Inflammatory macrophage treated with lipopolysaccharide for 1 hour (primary cell): Measurements from ENCODE around the gene ST3GAL3.
A peak's percentile ranks its signal among the peaks of the same experiment; 100 is the strongest.

Experiments
- DNase-seq, 2 donors: peaks; one replicate each; pipeline ENCODE4 v3.0.0-alpha.2; 2020 to 2022

ST3GAL3 gene

DNA sequence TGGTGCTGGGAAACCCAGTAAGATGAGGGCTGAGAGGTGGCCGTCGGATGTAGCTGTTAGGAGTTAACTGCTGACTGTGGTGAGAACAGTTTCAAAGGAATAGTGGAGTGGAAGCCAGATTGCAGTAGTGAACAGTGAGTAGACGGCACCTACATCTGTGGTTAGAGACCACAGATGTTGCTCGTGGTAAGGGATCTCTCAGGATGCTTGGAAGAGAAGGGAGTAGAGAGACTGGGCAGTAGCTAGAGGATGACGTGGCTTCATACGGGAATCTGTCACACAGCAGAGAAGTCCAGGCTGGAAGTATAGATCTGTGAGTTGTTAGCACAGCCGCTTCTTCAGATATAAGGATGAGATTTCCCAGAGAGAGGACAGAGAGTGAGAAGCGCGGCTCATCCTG, 218.5 kb downstream of the ST3GAL3 start:
- DNase-seq: no peak

DNA sequence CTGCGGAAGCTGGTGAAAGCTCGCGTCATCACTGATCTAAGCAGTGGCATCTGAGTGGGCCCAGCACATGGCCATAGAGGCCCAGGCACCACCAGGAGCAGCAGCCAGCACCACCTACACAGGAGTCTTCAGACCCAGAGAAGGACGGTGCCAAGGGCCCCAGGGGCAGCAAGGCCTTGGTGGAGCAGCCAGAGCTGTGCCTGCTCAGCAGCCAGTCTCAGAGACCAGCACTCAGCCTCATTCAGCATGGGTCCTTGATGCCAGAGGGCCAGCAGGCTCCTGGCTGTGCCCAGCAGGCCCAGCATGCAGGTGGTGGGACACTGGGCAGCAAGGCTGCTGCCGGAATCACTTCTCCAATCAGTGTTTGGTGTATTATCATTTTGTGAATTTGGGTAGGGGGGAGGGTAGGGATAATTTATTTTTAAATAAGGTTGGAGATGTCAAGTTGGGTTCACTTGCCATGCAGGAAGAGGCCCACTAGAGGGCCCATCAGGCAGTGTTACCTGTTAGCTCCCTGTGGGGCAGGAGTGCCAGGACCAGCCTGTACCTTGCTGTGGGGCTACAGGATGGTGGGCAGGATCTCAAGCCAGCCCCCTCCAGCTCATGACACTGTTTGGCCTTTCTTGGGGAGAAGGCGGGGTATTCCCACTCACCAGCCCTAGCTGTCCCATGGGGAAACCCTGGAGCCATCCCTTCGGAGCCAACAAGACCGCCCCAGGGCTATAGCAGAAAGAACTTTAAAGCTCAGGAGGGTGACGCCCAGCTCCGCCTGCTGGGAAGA, 223.0 kb downstream of the ST3GAL3 start:
- no peak for DNase-seq

DNA sequence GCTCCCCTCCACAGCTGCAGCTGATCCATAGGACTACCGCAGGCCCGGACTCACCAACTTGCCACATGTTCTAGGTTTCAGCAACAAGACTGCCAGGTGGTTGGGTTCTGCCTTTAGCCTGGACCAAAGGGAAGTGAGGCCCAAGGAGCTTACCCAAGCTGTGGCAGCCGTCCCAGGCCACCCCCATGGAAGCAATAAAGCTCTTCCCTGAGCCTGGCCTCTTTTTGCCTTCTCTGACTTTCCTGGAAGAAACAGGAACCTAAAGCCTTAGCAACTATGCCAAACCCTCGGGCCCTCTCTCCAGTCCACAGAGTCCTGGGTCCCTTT, 223.6 kb downstream of the ST3GAL3 start:
- DNase-seq: no peak

DNA sequence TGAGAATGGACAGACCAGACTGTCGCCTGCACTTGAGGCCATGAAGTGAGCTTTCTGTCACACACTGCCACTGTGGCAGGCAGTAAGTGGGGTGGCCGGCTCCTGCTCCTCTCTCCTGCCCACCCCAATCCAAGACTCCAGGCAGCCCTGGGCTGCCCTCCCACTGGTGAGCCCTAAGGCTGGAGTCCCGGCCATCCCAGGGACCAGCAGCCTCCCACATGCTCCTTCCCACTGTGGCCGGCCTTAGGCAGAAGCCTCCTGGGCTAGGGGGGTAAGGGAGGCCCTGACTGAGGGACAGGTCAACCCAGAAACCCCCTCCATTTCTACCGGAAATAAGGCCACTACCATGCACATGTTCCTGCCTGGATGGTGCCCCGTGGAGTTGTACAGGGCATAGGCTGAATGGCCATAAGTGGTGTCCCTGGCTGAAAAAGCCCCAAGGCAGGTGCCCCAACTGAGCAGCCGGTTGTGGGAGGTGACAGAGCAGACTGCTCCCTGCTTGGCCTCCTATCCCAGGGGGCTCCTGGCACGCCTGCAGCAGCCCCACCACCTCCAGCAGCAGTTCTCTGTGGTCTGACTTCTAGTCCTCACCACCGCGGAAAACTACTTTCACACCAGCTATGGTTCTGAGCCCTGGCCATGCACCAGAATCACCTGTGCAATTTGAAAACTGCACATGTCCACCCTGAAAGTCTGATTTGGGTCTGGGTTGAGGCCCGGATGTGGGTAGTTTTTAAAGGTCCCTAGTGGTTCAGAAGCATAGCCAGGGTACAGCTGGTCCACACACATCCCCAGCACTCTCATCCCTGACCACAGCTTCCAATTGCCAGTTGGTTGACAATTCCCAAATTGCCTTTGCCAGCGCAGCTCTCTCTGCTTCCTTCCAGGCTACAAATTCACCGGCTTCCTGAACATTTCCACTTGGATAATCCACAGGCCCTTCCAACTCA, 224.7 kb downstream of the ST3GAL3 start:
- DNase-seq: no peak

DNA sequence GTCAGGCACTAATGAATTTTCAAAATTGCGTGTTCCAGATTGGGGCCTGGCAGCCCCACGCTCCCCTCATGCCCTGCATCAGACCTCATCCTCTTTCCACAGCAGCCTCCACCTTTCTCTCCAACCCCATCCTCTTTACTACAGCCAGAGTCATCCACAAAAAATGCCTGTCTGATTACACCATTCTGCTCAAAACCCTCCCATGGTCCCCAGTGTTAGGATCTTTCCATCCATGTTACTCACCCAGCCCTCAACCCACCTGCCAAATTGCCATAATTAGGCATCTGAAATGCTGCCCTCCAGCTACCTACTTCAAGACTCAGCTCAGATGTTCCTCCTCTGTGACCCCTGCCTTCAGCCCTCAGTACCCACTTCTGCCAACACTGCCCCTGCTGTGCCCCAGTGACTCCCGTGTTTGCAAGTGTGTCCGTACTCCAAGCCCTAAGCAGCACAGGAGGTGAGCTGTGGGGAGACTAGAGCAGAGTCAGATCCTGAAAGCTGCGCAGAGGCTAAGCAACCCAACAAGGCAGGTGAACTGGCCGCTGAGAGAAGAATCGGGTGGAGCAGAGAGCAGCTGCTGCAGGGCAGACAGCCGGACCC, 225.6 kb downstream of the ST3GAL3 start:
- no peak for DNase-seq

DNA sequence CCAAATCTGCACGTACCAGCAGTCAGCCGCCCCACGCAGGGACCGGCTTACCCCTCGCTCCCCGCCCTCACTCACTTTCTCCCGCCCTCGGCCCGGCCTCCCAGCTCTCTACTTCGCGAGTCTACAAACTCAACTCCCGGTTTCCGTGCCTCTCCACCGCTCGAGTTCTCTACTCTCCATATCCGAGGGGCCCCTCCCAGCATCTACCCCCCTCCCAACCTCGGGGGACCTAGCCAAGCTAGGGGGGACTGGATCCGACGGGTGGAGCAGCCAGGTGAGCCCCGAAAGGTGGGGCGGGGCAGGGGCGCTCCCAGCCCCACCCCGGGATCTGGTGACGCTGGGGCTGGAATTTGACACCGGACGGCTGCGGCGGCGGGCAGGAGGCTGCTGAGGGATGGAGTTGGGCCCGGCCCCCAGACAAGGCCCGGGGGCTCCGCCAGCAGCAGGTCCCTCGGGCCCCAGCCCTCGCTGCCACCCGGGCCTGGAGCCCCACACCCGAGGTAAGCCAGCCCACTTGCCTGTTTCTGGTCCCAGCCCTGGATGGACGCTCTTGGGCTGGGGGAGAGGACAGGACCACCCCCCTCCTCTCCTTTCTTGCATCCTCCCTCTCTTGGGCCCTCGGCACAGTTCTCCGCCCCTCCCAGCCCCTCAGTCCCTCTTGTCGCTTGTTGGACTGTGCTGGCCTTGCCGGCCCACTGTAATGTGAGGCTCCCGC, 226.2 kb downstream of the ST3GAL3 start, which contains the start of gene ARTN:
Gene ARTN (plus strand): TSS at position 416 of the 715 bp plus-strand sequence. CDS start 1,856 bp downstream, outside the sequence.
- DNase-seq: no peak

DNA sequence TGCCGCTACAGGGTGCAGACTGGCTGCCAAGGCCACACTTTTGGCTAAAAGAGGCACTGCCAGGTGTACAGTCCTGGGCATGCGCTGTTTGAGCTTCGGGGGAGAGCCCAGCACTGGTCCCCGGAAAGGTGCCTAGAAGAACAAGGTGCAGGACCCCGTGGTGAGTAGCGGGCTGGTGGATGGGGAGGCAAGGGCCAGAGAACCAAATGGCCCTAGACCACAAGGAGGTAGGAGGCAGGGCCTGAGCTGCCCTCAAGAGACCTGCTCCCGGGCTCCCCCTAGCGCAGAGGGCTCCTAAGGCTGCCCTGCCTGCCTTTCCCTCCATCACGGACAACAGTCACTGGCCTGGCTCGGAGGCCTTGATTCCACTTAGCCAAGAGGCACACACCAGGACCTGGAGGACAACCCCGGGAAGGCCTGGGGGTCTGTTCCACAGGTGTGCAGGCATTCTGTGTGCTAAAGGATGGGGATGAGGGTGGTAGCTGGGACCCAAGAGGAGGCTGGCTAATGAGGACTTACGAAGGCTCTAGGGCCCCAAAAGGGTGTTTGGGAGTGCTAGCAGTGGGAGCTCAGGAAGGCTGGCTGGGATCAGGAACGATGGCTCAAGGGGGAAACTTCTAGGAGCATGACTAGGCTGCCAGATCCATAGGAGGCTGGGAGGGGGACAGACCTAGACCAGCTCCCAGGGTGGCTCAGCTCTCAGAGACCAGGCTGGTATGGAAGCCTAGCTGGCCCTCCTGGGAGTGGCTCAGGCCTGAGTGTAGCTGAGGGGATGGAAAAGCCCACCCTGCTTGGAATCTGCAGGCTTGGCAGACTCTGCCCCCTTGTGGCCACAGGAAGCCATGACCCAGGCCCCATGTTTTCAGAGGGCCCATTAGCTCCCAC, 227.0 kb downstream of the ST3GAL3 start:
- DNase-seq: peak; percentile 39 to 78

DNA sequence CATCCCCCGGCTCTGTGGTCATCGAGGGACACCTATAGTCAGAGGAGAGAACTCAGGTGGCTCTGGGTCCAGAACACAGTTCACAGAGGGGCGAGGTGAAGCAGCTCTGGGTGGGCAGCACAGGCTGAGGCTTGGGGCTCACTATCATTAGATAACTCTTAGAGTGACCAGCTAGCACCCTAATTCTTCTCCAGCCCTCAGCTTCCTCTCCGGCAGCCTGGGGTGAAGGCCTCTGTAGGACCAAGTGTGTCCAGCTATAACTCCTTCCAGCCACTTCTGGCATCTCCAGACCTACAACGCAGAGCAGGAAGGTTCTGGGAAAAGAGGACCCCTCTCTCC, 227.6 kb downstream of the ST3GAL3 start:
- no peak for DNase-seq

DNA sequence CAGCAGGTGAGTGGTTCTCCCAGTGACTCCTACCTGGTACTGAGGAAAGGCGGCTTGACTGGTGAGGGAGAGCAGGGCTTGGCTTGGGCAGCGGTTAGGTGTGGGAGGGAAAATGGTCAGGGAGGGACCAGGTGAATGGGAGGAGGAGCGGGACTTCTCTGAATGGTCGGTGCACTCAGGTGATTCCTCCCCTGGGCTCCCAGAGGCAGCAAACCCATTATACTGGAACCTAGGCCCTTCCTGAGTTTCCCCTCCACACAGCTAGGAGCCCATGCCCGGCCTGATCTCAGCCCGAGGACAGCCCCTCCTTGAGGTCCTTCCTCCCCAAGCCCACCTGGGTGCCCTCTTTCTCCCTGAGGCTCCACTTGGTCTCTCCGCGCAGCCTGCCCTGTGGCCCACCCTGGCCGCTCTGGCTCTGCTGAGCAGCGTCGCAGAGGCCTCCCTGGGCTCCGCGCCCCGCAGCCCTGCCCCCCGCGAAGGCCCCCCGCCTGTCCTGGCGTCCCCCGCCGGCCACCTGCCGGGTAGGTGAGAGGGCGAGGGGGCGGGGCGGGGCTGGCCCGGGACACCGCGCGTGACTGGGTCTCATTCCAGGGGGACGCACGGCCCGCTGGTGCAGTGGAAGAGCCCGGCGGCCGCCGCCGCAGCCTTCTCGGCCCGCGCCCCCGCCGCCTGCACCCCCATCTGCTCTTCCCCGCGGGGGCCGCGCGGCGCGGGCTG, 228.5 kb downstream of the ST3GAL3 start:
- no peak for DNase-seq

DNA sequence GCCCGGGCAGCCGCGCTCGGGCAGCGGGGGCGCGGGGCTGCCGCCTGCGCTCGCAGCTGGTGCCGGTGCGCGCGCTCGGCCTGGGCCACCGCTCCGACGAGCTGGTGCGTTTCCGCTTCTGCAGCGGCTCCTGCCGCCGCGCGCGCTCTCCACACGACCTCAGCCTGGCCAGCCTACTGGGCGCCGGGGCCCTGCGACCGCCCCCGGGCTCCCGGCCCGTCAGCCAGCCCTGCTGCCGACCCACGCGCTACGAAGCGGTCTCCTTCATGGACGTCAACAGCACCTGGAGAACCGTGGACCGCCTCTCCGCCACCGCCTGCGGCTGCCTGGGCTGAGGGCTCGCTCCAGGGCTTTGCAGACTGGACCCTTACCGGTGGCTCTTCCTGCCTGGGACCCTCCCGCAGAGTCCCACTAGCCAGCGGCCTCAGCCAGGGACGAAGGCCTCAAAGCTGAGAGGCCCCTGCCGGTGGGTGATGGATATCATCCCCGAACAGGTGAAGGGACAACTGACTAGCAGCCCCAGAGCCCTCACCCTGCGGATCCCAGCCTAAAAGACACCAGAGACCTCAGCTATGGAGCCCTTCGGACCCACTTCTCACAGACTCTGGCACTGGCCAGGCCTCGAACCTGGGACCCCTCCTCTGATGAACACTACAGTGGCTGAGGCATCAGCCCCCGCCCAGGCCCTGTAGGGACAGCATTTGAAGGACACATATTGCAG, 229.3 kb downstream of the ST3GAL3 start:
- DNase-seq: peak; percentile 33

DNA sequence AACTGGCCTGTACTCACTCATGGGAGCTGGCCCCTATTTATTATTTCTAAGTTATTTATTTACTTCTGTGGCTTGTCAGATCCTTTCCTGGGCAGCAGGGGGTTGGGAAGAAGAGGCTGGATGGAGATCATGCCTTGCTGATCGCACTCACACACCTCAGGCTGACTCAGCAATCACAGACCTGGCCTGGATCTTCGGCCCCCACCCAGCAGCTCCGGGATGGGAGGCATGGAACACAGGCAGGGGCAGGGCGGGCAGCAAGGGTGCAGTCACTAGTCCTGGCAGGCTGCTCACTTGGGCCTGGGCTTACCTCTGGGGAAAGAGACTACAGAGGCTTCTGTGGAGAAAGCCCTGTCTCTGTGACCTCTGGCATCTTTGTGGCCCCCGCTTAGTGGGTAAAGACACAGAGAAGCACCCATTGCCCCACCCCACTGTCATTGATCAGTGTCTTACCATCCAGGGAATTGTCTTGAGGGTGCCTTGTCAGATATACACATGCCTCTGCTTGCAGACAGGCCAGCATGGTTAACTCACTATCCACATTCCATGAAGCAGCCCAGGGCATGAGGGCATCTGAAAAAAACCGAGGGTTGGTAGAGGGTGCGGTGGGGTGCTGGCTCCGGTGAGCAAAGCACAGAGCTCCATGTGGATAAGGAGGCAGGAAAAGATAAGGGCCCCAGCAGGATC, 230.0 kb downstream of the ST3GAL3 start:
- no peak for DNase-seq

DNA sequence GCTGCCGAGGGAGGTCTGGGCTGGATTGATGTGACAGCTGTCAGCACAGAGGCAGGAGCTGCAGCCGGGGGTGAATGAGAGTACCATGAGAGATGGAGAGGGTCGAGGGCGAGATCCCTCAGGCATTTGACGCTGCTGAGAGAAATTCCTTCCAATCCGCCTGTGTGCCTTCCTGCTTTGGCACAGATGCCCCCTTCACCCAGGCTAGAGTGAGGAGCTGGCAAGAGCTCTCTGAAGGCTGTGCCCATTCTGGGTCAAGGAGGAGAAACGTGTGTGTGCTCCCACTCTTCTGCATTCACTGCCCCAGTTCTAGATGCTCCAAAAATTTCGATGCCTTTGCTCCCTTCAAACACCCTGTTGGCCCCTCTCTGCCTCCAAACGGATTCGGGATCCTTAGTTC, 231.0 kb downstream of the ST3GAL3 start:
- no peak for DNase-seq

DNA sequence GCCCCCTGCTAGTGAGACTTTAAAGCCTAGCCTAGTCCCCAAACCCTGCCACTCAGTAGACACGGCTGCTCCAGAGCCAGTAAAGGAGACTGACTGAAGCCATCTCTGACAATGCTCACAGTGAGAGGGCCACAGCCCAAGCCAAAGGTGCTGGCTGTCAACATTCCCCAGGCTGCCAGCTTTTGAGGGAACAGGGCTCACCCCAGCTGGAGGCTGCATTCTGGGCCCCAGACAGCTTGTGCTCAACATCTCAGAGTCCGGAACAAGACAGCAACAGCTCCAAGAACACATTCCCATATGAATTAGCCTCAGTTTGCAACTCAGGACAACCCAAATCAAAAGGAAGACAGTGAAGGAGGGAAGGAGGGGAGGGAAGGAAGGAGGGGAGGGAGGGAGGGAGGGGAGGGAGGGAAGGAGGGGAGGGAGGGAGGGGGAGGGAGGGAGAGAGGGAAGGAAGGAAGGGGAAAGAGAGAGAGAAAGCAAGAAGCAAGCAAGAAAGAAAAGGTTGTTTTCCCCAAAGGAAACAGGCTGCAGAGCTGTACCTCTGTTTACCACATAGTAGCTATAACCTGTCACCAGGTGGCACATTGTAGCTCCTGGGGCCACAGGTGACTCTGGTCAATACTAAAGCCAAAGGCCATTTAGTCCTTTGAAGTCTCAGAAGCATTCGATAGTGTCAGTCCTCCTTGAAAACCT, 231.7 kb downstream of the ST3GAL3 start:
- no peak for DNase-seq

DNA sequence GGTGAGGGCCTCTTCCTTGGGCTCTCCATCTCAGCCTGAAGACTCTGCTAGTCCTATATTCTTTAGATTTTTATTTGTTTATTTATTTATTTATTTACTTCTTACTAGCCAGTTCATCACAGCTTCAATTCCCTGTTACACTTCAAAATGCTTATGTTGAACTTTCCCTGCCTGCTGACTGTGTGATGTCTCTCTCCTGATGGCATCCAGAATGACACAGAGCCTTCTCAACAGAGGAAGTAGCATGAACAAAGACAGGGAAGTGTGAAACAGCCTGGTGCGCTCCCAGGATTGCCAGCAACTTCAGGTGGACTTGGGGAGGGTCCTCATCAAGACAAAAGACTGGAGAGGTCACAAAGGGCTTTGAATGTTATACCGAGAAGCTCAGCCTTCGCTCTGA, 235.1 kb downstream of the ST3GAL3 start:
- peak in 1 of 2 donors; percentile 21 for DNase-seq

DNA sequence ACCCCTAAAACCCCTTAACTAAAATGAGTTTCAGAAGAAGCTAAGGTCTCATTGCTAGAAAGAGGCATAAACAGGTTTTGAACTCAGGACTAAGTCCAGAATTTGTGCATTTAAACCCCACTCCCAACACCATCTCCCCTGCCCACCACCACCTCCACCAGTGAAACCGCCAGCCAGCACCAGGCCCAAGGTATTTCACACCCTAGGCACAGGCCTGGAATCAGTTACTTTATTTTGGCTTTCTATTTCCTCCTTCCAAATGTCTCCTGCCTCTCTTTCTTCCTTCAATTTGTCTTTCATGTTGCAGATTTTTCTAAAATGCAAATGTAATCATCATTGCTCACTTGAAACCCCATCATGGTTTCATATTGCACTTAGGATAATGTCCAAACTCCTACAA, 237.5 kb downstream of the ST3GAL3 start:
- DNase-seq: no peak

DNA sequence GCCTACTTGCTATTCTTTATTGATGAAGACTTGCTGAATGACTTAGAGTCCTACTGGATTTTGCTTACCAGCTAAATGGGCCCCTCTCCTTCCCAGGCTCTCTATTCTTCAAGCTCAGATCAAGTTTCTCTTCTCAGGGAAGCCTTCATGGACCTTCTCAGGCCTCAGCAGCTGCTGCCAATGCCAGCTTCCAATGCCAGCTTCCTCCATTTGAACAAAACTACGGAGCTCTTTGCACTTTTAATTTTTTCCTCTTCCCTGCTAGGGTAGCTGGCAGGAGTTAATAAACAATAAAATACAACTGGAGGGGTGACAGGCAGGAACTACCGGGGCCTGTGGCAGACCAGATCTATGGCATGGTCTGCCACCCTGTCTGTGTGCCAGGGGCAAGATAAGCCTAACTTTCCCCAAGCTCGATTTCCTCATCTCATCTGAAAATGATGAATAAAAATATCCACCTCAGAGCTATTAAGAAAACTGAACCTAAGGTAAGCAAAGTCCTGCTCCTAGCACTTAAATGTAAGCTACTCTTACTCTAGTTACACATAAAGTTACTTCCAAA, 238.4 kb downstream of the ST3GAL3 start:
- no peak for DNase-seq

DNA sequence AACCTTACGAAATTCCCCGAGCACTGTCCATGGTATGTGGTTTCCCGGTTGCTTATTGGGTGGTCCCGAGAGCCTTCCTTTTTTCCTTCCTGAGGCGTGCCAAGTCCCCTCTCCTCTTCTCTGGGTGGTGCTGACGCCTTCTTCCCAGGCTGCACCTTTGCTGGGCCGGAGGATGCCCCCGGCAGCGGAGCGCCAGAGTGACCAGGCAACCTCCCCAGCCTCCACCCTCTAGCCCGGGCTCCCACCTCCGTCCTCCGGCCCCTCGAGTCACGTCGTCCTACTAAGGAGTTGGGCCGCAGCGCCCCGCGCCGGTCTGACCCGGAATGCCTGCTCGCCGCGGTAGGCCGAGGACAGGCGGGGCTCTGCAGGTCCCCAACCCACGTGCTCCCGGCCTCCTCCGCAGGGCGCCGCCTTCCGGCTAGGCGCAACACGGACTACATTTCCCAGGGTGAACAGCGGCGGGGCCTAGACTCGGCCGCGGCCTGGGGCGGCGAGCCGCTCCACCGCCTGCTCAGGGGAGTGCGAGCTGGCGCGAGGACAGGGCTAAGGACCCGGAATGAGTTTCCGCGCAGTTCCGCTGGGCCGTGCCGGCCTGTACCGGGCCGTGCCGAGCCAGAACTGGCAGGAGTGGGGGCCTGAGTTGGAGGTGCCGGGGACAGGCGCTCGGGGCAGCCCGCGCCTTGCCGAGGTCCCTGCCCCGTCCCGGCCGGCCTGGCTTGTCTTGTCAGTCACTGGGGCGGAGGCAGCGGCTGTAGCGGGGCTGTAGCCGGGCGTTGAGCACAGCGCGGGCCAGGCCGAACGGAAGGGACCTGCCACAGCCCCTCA, 239.1 kb downstream of the ST3GAL3 start, which contains the start of gene IPO13:
Gene IPO13 (plus strand): TSS at position 715 of the 825 bp plus-strand sequence. CDS start 651 bp downstream, outside the sequence.
- peak; percentile 95 to 97 for DNase-seq
